Muscle layer of duodenum (tissue), 2 donors: Measurements from ENCODE around the gene NAB1.

Source experiments
- H3K27ac ChIP-seq: one replicate; pipeline ENCODE4 v1.7.0; 2013; ENCODE audit warnings: mild to moderate bottlenecking, low read length
- H3K27me3 ChIP-seq: one replicate; pipeline ENCODE4 v1.7.0; 2013; ENCODE audit warnings: low read depth, mild to moderate bottlenecking, control low read depth, low read length
- H3K36me3 ChIP-seq, 2 donors: one replicate each; pipeline ENCODE4 v1.7.0; 2013; ENCODE audit warnings: low read length in 2 of 2, control low read depth in 1 of 2, mild to moderate bottlenecking in 1 of 2; ENCODE audit not compliant: insufficient read depth in 2 of 2, control insufficient read depth in 1 of 2
- H3K4me1 ChIP-seq, 2 donors: one replicate each; pipeline ENCODE4 v1.7.0; 2013; ENCODE audit warnings: low read length in 2 of 2, mild to moderate bottlenecking in 2 of 2, control low read depth in 1 of 2, moderate library complexity in 1 of 2; ENCODE audit not compliant: insufficient read depth in 2 of 2, control insufficient read depth in 1 of 2
- H3K4me3 ChIP-seq, 2 donors: one replicate each; pipeline ENCODE4 v1.7.0; 2013; ENCODE audit warnings: low read length in 2 of 2, low read depth in 1 of 2, mild to moderate bottlenecking in 1 of 2
- H3K9me3 ChIP-seq, 2 donors: one replicate each; pipeline ENCODE4 v1.7.0; 2013; ENCODE audit warnings: low read length in 2 of 2, control low read depth in 1 of 2, mild to moderate bottlenecking in 1 of 2; ENCODE audit not compliant: control insufficient read depth in 1 of 2
- donor health status: healthy.

The NAB1 gene

DNA sequence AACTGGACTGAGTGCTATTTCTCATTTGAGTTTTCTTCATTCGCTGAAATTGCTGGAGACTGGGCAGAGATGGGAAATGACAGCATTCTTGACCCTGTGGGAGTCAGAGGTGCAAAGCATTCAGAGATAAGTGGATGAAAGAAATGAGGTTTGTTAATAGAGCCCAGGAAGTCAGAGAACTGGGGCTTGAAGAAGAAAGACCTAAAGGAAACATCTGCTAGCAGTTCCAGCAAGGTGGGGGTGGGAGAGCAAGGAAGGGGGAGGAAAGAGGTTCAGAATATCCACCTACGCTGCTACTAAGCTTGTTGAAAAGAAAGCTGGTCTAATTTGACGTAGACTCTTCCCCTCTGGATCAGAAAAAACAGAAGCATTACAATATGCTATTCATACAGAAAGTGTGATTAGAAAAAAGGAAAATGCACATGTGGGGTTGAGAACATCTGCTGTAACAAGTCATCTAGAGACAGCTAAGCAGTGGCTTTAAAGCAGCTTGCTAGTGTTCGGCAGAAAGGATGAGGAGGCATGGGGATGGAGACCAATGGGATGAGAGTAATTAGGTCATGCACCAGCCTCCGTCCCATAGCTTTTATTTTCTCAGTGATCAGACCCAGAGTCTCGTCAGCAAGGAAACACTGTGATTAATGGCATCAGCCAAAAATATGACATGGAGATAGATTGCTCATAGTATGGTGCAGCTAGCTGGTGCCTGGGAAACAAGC is 29.7 kb downstream of the NAB1 start:
- Histone ChIP-seq H3K27me3 (no peaks in the 10 kb centered on the region), H3K27ac (no peak overlapping the region), H3K4me1 (peaks cover 0 to 7% of the 10 kb centered on the region in 2 donors)

DNA sequence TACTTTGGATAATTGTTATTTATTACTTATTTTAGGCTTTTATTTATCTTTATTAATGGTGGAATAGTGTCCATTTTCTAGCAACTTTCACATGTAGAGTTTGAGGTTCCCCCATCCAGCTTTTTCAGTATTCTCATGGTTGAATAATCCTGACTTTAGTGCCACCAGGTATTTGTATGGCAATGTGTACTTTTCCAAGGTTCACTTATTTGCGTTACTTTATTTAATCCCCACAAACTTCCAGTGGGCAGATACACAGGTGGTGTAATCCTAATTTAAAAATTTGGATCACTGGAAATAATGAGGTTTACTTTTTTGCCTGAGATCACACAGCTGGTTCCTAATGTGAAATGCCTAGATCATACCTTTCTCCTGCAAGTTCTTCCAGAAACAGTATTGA is 30.5 kb downstream of the NAB1 start:
- H3K27me3 ChIP-seq = no peaks in the 10 kb centered on the region
- H3K36me3 ChIP-seq = peaks cover 5 to 6% of the 10 kb centered on the region in 2 donors
- H3K4me3 ChIP-seq = no peak overlapping the region
- H3K4me1 ChIP-seq = peaks cover 0 to 7% of the 10 kb centered on the region in 2 donors
- no peaks in the 10 kb centered on the region for H3K9me3 ChIP-seq
- no peak overlapping the region for H3K27ac ChIP-seq

More for the DNA sequence above, 29.7 kb downstream of the NAB1 start:
- Histone ChIP-seq H3K36me3 (peaks cover 5 to 11% of the 10 kb centered on the region in 2 donors), H3K9me3 (no peaks in the 10 kb centered on the region), H3K4me3 (no peak overlapping the region)

DNA sequence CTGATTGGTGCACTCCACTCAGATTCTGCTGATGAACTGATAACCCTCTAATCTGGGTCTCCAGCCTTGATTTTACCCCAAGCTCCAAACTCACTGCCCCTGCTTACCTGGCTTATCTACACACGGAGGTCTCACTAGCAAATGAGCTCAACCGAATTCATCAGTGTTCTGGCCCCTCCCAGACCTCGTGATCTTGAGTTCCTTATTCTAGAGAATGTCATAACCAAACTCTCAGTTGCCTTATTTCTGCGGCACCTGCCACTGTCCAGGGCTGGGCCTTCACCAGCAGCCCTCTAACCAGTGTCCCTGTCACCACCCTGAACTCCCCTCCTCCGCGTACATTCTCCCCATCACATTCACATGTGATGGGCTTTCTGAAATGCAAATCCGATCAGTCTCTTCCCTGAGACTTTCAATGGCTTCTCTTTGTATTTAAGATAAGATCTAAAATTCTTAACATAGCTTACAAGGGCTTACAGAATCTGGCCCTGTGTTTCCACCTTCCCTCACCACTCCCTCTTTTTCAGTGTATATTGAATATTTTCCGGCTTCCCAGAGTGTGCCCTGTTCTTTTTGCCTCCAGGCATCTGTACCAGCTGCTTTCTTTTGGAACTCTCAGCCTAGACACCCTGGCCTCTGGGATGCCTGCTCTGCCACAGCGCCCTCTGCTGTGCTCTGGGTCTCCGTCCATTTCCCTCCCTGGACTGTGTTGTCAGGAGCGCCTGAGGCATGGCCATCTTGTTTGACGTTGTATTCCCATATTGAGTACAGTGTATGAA is 31.1 kb downstream of the NAB1 start:
- no peaks in the 10 kb centered on the region for H3K9me3 ChIP-seq
- H3K4me1 ChIP-seq = peaks cover 0 to 7% of the 10 kb centered on the region in 2 donors
- no peak overlapping the region for H3K27ac ChIP-seq
- peaks cover 3 to 5% of the 10 kb centered on the region in 2 donors for H3K36me3 ChIP-seq
- no peaks in the 10 kb centered on the region for H3K27me3 ChIP-seq
- no peak overlapping the region for H3K4me3 ChIP-seq

DNA sequence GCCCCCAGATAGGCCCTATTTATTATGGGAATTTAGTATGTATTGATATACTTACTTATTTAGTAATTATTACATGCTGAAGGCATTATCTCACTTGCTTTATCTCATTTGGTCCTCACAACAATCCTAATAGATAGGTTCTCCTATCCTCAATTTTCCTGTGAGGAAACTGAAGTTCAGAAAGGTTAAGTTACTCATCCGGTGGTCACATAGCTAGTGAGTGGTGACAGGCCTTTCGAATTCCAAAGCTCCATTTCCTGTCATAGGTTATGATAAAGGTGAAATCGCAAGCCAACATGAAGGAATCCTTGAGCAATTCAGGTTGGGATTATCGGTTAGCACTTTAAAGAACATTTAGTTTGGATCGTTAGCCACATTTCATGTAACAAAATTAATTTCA is 33.3 kb downstream of the NAB1 start:
- H3K36me3 ChIP-seq = peaks cover 0 to 3% of the 10 kb centered on the region in 2 donors

DNA sequence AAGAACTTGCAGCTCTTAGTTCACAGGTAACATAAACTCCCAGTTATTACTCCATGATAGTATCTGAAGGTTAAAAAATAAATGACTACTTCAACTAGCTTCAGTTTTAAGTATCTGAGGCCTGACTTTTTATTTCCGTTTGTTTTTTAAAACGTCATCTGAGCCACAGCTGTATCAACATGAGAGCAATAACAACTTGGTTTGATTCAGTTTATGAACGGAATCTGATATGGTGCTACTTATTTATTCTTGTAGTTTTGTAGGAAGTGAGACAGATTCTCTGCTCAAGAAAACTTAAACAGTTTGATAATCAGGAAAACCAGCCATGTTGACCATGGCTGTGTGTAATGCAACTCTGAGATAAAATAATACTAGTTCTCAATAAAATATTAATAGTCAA is 34.9 kb downstream of the NAB1 start:
- H3K4me3 ChIP-seq = no peak overlapping the region
- peaks cover 6 to 11% of the 10 kb centered on the region in 2 donors for H3K36me3 ChIP-seq
- no peaks in the 10 kb centered on the region for H3K27me3 ChIP-seq
- no peaks in the 10 kb centered on the region for H3K9me3 ChIP-seq
- H3K4me1 ChIP-seq = peaks cover 0 to 7% of the 10 kb centered on the region in 2 donors
- H3K27ac ChIP-seq = no peak overlapping the region

More for the DNA sequence above, 33.3 kb downstream of the NAB1 start:
- no peaks in the 10 kb centered on the region for H3K9me3 ChIP-seq
- peaks cover 0 to 7% of the 10 kb centered on the region in 2 donors for H3K4me1 ChIP-seq
- no peak overlapping the region for H3K4me3 ChIP-seq
- no peak overlapping the region for H3K27ac ChIP-seq
- H3K27me3 ChIP-seq = no peaks in the 10 kb centered on the region

DNA sequence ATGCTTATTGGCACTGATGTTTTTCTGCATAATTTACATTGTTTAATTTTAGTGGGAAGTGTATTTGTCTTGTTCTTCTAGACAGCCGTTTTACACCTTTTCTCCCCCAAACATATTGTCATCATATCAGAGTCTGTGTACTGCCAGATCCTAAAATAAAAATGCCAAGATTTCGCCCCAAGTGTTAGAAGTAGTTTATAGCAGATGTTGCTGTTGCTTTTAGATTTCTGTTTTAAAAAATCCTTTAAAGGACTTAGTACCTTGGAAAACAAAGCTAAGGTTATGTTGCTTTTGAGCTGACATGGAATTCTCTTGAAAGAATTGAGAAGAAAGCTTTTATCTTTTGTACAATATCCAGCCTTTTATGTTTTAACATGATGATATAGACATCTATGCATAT is 36.0 kb downstream of the NAB1 start:
- Histone ChIP-seq H3K27me3 (no peaks in the 10 kb centered on the region), H3K27ac (no peak overlapping the region), H3K4me3 (no peak overlapping the region), H3K36me3 (peaks cover 12 to 16% of the 10 kb centered on the region in 2 donors), H3K4me1 (peaks cover 0 to 6% of the 10 kb centered on the region in 2 donors), H3K9me3 (no peaks in the 10 kb centered on the region)

DNA sequence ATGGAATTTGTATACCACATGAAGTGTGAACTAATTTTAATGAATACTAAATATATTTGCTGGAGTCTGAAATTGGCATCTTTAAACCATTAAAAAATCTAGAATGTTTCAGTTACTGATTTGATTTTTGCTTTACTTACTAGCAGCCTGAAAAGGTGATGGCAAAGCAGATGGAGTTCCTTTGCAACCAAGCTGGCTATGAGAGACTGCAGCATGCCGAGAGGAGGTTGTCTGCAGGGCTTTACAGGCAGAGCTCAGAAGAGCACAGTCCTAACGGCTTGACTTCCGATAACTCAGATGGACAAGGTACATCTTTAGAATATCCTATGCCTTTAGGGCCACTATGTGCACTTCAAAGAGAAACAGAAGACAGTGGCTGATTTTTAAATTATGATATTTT is 36.5 kb downstream of the NAB1 start:
- H3K36me3 ChIP-seq = peaks cover 16% of the 10 kb centered on the region in 2 donors
- no peak overlapping the region for H3K4me3 ChIP-seq
- no peak overlapping the region for H3K27ac ChIP-seq

DNA sequence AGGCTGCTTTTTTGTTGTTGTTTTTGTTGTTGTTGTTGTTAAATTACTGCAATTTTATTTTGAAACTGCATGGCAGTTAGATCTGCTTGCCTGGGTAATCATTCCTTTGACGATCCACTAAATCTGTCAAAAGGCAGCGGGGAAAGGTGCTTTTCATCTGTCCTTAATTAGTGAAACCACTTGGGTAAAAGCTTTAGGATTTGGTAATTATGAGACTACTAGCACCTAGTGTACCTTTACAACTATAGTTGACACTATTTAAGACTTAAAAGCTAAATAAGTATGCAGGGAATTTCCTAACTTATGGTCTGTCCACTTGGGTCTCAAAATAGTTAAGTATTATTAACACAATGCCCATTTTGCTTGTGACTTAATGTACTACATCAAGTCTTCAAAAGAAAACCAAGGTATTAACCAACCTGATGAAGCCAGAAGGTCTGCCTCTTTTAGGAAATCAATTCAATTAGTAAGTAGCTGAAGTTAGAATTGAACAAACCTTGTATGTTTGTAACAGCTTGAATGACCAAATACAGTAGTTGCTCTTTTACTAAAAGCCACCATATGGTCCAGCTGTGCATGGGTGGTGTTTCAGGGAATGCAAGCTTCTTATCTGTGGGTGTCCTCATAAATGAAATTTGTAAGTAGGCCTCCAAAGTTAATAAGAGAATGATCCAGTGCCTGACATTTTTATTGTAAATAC is 44.8 kb downstream of the NAB1 start:
- peaks cover 16 to 19% of the 10 kb centered on the region in 2 donors for H3K36me3 ChIP-seq
- no peaks in the 10 kb centered on the region for H3K9me3 ChIP-seq
- no peak overlapping the region for H3K27ac ChIP-seq
- H3K27me3 ChIP-seq = no peaks in the 10 kb centered on the region
- H3K4me3 ChIP-seq = no peak overlapping the region
- no peaks in the 10 kb centered on the region for H3K4me1 ChIP-seq

More for the DNA sequence above, 36.5 kb downstream of the NAB1 start:
- H3K4me1 ChIP-seq = peaks cover 0 to 2% of the 10 kb centered on the region in 2 donors
- no peaks in the 10 kb centered on the region for H3K9me3 ChIP-seq
- H3K27me3 ChIP-seq = no peaks in the 10 kb centered on the region

DNA sequence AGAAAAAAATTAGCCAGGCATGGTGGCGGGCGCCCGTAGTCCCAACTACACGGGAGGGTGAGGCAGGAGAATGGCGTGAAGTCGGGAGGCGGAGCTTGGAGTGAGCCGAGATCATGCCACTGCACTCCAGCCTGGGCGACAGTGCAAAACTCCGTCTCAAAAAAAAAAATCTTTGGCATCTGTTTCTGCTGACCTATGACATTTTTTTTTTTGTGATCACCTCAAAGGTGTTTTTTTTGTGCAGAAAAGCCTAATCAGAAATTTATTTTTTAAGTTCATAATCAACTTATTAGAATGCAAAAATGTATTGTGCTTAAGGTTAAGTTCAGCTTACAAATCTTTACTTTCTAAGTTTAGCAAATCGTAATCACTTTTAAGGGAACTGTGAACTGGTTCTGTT is 45.6 kb downstream of the NAB1 start:
- Histone ChIP-seq H3K27me3 (no peaks in the 10 kb centered on the region), H3K9me3 (no peaks in the 10 kb centered on the region), H3K4me3 (no peak overlapping the region), H3K27ac (no peak overlapping the region), H3K36me3 (peaks cover 12% of the 10 kb centered on the region in 2 donors), H3K4me1 (no peaks in the 10 kb centered on the region)

DNA sequence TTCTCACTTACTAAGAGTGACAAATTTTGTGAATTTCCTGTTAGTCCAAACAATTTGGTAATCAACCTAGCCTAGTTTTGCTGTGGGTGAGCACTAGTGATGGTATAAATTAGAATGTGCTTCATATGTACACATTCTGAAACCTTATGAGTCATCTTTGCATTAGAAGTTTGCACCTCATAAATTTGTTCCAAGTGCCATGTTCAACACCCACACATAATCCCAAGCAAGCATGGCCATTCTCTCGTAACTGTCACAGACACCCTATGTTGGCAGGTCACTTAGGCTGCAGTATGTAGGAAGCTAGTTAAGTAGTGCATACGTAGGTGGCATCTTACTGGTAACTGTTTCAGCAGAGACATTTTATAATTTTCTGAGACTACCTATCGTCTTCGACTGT is 46.9 kb downstream of the NAB1 start:
- H3K4me1 ChIP-seq = no peaks in the 10 kb centered on the region
- no peak overlapping the region for H3K4me3 ChIP-seq
- H3K27ac ChIP-seq = no peak overlapping the region
- H3K27me3 ChIP-seq = no peaks in the 10 kb centered on the region
- peaks cover 4 to 10% of the 10 kb centered on the region in 2 donors for H3K36me3 ChIP-seq
- no peaks in the 10 kb centered on the region for H3K9me3 ChIP-seq

DNA sequence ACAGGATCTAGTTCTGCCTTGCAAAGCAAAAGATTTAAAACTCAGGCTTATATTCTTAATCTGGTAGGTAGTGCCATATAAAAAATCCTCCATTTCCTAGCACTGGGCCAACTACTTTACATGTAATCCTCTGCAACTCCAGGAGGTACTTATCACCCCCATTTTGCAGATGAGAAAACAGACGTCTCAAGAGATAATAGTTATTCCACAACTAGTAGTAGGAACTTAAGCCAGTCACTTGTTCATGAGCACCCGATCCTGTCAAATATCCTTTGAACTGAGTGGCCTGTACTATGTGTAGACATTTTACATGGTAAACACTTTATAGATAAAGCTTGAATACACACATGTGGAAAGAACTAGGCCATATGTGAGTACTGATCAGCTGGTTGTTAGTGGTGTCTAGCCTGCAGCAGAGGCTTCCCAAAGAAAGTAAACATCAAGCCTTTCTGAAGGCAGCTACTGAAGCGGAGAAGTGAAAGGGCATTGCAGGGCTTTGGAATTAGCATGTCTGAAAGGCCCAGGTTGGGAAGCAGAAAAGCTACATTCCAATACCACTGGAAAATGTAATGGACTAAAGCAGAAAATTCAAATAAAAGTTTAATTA is 48.0 kb downstream of the NAB1 start:
- Histone ChIP-seq H3K9me3 (no peaks in the 10 kb centered on the region), H3K36me3 (peaks cover 0 to 6% of the 10 kb centered on the region in 2 donors), H3K27me3 (no peaks in the 10 kb centered on the region), H3K4me3 (no peak overlapping the region), H3K27ac (no peak overlapping the region), H3K4me1 (no peaks in the 10 kb centered on the region)
